Measurements from ENCODE around the gene DCAF8. TPM values are rescaled to one million over a fixed set of nuclear protein-coding genes. Genes with fewer than 3 reads are reported as not detected.
"Not testable (repeated sequence)": the region's sequence is repeated elsewhere in the genome, so short reads cannot be mapped to it uniquely, and the experiment has no call there.

Gene DCAF8
- total and polyA plus RNA-seq, 7 donors: 28.2 to 184 (median 138) TPM

- Histone ChIP-seq H3K27me3 (no peaks in the 10 kb centered on the region), H3K36me3 (peaks cover 24 to 84% (median 71%) of the 10 kb centered on the region in 4 donors), H3K27ac (peak overlapping the region in 2 of 4 donors; percentile 29 to 47), H3K4me3 (no peak overlapping the region), H3K4me1 (peaks cover 0 to 4% (median 2%) of the 10 kb centered on the region in 4 donors), H3K9me3 (no peaks in the 10 kb centered on the region)
- 41 to 54% methylated on average over 11 of the region's 11 CpGs for WGBS, 2 donors
- intact Hi-C loops (cut with DNase I): loop anchor here (2.0 to 5.0 kb wide), 3 partner anchors 46 to 191 kb away; no protein-coding TSS in a partner anchor
- TF ChIP-seq CTCF (IDR thresholded peaks at IDR 0.05) (peak; percentile 73 to 88 (median 77)), POLR2AphosphoS5 (IDR thresholded peaks at IDR 0.05) (peak in 1 of 4 donors; percentile 28), POLR2A (IDR thresholded peaks at IDR 0.05) (no peak), EP300 (IDR thresholded peaks at IDR 0.05) (no peak)
- DNase-seq: peak; percentile 81
These were observed 29.2 kb upstream of the DCAF8 start for GRCh38 chr1:160291248-160292220.

DNA sequence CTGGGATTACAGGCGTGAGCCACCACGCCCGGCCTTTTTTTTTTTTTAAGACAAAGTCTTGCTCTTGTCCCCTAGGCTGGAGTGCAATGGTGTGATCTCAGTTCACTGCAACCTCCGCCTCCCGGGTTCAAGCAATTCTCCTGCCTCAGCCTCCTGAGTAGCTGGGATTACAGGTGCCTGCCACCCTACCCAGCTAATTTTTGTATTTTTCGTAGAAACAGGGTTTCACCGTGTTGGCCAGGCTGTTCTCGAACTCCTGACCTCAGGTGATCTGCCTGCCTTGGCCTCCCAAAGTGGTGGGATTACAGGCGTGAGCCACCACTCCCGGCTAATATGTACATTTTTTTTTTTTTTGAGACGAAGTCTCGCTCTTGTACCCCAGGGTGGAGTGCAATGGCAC is 25.4 kb upstream of the DCAF8 start:
- H3K4me3 ChIP-seq; H3K27me3 ChIP-seq; H3K27ac ChIP-seq; H3K9me3 ChIP-seq; DNase-seq; intact Hi-C loops (cut with DNase I): not testable (repeated sequence)
- WGBS, 2 donors: 93 to 95% methylated on average over 12 of the region's 12 CpGs
- peaks cover 12 to 50% (median 36%) of the 10 kb centered on the region in 4 donors for H3K36me3 ChIP-seq
- peaks cover 0 to 26% (median 22%) of the 10 kb centered on the region in 4 donors for H3K4me1 ChIP-seq

GRCh38 chr1:160285506-160285905 is 23.2 kb upstream of the DCAF8 start:
- Histone ChIP-seq H3K27me3 (no peaks in the 10 kb centered on the region), H3K9me3 (no peaks in the 10 kb centered on the region), H3K36me3 (peaks cover 13 to 50% (median 33%) of the 10 kb centered on the region in 4 donors), H3K4me3 (peak overlapping the region; percentile 75 to 93 (median 81)), H3K4me1 (peaks cover 0 to 23% (median 20%) of the 10 kb centered on the region in 4 donors), H3K27ac (peak overlapping the region in 3 of 4 donors; percentile 85 to 91 (median 87))
- TF ChIP-seq EP300 (IDR thresholded peaks at IDR 0.05) (no peak), CTCF (IDR thresholded peaks at IDR 0.05) (no peak)
- no peak for DNase-seq
- intact Hi-C loops (cut with DNase I): loop anchor here (2.0 kb wide), 1 partner anchor 35 kb away; no protein-coding TSS in a partner anchor
- WGBS, 2 donors: 90 to 91% methylated on average over 23 of the region's 23 CpGs

DNA sequence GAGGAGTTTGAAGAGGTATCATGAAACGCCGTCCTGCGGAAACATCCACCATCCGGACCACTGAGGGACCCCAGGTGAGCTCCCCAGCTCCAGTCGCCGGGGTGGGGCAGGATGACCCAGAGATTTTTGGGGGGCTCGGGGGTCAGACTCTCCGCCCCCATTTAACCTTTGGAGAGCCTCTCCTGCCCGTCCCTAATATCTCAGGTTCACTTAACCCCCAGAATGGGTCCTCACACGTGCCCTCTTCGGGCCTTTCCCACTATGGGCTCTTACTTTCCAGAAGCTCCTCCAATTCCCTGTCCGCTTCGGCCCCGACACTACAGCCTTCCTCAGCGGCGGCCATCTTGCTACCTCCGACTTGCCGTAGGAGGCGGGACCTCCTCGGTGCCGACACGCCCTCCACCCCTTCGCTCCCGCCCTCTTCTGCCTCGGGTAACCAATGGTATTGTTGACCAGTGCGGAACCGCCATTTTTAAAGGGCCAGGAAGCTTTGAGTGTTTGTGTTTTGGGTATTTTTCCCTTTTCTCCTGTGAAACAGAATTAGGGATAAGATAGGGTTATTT is 22.5 kb upstream of the DCAF8 start, which contains the start of gene PEX19:
Gene PEX19, minus strand, starts transcription at position 352 of the 563 bp plus-strand sequence. Its CDS starts 9 bp downstream, at position 343.
- no peaks in the 10 kb centered on the region for H3K27me3 ChIP-seq
- intact Hi-C loops (cut with DNase I): loop anchor here (2.0 kb wide), 1 partner anchor 34 kb away; no protein-coding TSS in a partner anchor
- TF ChIP-seq CTCF (IDR thresholded peaks at IDR 0.05) (no peak), EP300 (IDR thresholded peaks at IDR 0.05) (no peak), POLR2AphosphoS5 (IDR thresholded peaks at IDR 0.05) (peak; percentile 94 to 98 (median 96)), POLR2A (IDR thresholded peaks at IDR 0.05) (peak; percentile 70 to 76)
- peaks cover 11 to 50% (median 32%) of the 10 kb centered on the region in 4 donors for H3K36me3 ChIP-seq
- peaks cover 0 to 23% (median 20%) of the 10 kb centered on the region in 4 donors for H3K4me1 ChIP-seq
- peak; percentile 97 for DNase-seq
- H3K9me3 ChIP-seq: no peaks in the 10 kb centered on the region
- peak within 1 kb of the TSS; percentile 75 to 93 (median 81) for H3K4me3 ChIP-seq
- 1% methylated on average over 27 of the region's 27 CpGs for WGBS, 2 donors
- peak within 1 kb of the TSS; percentile 82 to 91 (median 86) for H3K27ac ChIP-seq
